NCI-H1105 (cell line): ENCODE measurements around the gene OR1K1.

ENCODE experiments used
- DNase-seq: peaks from one replicate; lab custom pipeline; 2025; lab: John Stamatoyannopoulos, UW

The OR1K1 gene, protein sequence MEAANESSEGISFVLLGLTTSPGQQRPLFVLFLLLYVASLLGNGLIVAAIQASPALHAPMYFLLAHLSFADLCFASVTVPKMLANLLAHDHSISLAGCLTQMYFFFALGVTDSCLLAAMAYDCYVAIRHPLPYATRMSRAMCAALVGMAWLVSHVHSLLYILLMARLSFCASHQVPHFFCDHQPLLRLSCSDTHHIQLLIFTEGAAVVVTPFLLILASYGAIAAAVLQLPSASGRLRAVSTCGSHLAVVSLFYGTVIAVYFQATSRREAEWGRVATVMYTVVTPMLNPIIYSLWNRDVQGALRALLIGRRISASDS

DNA sequence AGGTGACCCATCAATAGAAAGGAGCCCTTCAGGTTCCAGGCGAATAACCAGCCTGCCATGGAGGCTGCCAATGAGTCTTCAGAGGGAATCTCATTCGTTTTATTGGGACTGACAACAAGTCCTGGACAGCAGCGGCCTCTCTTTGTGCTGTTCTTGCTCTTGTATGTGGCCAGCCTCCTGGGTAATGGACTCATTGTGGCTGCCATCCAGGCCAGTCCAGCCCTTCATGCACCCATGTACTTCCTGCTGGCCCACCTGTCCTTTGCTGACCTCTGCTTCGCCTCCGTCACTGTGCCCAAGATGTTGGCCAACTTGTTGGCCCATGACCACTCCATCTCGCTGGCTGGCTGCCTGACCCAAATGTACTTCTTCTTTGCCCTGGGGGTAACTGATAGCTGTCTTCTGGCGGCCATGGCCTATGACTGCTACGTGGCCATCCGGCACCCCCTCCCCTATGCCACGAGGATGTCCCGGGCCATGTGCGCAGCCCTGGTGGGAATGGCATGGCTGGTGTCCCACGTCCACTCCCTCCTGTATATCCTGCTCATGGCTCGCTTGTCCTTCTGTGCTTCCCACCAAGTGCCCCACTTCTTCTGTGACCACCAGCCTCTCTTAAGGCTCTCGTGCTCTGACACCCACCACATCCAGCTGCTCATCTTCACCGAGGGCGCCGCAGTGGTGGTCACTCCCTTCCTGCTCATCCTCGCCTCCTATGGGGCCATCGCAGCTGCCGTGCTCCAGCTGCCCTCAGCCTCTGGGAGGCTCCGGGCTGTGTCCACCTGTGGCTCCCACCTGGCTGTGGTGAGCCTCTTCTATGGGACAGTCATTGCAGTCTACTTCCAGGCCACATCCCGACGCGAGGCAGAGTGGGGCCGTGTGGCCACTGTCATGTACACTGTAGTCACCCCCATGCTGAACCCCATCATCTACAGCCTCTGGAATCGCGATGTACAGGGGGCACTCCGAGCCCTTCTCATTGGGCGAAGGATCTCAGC lies at the start of gene OR1K1:
Gene OR1K1 (plus strand): TSS at position 58 of the 995 bp plus-strand sequence. CDS start 0 bp downstream, at position 58.
- no peak for DNase-seq

DNA sequence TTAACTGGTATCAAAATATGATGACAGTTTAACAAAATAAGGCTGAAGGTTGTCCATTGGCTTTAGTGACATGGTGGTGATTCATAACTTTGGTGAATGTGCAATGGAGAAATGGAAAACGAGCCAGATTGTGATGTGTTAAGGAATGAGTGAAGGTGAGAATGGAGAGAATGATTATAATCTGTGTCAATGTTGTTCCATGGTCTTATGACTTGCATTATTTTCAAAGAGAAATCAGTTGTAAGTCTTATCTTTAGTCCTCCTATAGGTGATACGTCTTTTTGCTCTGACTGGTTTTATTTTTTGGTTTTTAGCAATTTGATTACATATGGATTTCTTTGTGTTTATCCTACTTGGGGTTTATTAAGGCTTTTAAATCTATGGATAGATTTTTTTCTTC lies 45.1 kb upstream of the OR1K1 start:
- no peak for DNase-seq

DNA sequence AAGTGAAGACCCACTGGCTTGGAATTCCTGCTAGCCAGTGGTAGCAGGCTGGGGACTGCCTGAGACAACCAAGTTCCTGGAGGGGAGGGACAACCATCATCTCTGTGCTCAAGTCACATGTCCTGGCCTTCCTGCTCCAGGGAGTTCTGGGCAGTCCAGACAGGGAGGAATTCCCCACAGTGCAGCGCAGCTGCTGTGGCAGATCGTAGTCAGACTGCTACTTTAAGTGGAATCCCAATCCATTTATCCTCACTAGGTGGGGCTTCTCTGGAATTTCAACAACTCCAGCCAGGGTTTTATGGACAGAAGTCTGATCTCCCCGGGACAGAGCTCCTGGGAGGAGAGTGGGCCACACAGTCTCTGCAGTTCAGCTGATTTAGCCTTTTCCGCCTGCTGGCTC lies 32.1 kb upstream of the OR1K1 start:
- no peak for DNase-seq

DNA sequence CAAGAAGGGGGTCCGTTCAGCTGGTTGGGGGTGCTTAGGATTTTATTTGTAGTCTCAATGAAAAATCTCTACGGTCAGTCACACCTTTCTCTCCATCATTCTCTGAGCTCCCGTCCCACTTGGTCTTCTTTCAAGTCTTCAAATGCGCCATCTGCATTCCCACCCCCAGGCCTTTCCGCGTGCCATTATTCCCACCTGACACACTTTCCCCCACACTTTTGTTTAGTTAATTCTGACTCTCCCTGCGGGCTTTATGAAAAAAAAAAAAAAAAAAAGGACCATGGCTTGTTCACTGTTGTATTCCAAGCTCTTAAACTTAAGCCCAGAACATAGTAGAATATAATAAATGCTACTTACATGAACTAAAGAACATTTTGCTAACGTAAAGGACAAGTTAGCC lies 22.9 kb upstream of the OR1K1 start:
- no peak for DNase-seq

DNA sequence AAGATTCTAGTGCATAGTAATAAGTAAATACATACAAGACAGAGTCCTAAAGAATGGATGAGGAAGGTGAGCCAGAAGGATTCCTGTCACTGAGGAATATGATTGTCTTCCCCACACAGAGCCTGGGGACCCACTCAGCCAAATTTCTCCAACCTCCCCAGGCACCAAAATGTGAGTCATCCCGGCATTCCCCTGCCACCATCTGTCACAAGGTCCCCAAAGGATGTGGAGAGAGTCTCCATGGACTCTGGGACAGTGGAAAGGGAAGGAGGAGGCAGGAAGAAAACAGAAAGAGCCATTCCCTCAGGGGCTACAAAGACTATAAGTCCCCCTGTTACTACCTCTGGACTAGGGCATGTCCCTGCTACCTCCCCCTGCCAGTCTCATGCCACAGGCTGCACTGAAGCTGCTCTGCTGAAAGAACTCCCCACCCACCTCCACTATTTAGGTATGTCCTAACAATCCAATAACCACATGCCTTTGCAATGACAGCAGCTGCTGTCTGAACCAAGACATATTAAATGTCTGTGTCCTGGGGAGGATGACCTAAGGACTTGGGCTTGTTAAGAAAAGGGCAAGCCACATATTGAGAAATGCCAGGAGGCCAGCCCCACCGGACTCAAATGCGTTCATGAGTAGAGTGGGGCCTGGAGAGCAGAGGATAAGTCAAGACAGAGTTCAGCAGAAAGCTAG lies 21.8 kb upstream of the OR1K1 start:
- no peak for DNase-seq

DNA sequence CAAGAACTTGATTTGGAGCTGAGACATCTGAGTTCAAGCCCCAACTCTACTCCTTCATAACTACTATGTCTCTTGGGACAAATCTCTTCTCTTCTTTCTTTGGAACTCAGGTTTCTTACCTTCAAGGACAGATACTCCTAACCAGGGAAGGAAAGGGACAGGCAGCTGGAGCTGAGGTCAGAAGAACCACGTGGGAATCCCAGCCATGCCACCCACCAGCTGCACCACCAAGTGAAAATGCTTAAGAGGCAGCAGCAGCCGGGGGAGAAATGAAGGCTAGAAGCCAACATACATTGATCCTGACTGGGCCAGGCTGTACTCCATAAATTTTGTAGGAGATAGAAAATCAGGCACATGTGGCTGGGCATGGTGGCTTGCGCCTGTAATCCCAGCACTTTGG lies 20.7 kb upstream of the OR1K1 start:
- no peak for DNase-seq

DNA sequence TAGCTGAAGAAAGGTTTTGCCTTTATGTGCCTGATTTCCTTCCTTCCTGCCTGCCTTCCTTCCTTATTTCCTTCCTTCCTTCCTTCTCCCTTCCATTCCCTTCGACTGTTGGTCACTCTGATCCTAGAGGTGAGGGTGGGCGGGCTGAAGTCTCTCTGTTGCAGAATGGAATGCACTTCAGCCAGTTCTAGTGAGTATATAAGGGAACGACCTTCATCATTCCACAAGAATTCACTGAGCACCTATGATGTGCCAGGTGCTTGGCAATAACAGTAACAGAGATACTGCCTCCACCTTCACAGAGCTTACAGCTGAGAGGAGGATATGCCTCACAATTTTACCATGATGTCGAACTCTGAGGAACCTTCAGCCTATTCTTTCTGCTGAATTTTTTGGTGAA lies 19.9 kb upstream of the OR1K1 start:
- no peak for DNase-seq

DNA sequence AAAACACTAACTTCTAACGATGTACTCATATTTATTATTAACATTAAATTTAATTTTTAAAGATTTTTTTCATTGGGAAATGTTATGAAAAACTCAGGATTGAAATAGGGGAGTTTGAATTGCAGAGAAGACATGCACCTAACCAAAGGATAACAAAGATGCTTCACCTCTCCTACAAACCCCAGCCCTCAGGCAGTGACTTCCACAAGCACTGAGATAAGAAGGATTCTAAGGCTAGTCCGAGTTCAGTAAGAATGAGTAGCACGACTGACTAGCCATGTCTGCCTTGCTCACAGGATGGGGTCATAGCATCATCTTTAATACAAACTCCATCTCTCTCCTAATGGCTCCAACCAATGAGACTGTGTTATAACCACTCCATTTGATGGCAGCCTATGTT lies 18.3 kb upstream of the OR1K1 start:
- no peak for DNase-seq

DNA sequence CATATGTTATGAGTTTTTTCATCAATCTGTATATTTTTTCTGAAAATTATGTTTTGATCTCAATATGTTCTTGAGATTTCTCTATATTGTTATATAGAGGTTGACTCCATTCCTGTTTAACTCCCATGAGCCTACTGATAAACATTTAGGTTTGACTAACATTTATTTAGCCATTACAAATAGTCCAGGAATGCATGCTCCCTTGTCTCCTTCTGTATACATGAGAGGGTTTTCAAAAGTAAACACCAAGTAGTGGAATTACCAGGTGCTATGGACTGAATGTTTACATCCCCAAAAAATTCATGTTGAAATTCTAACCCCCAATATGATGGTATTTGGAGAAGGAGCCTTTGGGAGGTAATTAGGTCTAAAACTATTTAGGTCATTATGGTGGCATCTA lies 14.7 kb upstream of the OR1K1 start:
- no peak for DNase-seq

DNA sequence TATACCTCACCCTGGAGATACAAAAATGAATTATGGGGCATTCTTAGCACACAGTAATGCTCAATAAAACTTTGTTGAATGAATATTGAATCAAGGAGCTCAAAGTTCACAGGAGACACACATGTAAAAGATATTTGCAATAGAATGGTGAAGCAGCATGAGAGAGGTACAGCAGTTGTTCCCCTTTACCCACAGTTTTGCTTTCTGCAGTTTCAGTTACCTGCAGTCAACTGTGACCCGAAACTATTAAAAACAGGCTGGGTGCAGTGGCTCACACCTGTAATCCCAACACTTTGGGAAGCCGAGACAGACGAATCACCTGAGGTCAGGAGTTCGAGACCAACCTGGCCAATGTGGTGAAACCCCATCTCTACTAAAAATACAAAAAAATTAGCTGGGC lies 13.6 kb upstream of the OR1K1 start:
- no peak for DNase-seq

DNA sequence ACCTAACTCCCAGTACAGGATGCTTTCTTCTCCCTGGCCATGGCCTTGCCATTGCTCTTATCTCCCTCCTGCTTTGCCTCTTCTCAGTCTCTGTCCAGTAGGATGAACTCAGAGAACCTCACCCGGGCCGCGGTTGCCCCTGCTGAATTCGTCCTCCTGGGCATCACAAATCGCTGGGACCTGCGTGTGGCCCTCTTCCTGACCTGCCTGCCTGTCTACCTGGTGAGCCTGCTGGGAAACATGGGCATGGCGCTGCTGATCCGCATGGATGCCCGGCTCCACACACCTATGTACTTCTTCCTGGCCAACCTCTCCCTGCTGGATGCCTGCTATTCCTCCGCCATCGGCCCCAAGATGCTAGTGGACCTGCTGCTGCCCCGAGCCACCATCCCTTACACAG lies 11.1 kb upstream of the OR1K1 start, which contains the start of gene OR5C1:
Gene OR5C1 (plus strand): TSS at position 103 of the 400 bp plus-strand sequence. CDS start 0 bp downstream, at position 103.
- no peak for DNase-seq

DNA sequence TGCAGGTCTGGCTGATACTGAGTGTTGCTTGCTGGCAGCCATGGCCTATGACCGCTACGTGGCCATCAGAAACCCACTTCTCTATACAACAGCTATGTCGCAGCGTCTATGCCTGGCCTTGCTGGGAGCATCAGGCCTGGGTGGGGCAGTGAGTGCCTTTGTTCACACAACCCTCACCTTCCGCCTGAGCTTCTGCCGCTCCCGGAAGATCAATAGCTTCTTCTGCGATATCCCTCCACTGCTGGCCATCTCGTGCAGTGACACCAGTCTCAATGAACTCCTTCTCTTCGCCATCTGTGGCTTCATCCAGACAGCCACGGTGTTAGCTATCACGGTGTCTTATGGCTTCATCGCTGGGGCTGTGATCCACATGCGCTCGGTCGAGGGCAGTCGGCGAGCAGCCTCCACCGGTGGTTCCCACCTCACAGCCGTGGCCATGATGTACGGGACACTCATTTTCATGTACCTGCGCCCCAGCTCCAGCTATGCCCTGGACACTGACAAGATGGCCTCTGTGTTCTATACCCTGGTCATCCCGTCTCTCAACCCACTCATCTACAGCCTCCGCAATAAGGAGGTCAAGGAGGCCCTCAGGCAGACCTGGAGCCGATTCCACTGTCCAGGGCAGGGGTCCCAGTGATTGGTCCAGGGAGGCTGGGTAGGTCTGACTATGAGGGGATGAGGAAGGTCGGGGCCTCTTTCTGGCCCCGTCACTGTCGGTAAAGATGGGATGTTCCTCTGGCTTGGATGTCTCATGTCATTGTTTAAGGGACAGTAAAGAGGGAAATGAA lies 10.5 kb upstream of the OR1K1 start:
- no peak for DNase-seq

DNA sequence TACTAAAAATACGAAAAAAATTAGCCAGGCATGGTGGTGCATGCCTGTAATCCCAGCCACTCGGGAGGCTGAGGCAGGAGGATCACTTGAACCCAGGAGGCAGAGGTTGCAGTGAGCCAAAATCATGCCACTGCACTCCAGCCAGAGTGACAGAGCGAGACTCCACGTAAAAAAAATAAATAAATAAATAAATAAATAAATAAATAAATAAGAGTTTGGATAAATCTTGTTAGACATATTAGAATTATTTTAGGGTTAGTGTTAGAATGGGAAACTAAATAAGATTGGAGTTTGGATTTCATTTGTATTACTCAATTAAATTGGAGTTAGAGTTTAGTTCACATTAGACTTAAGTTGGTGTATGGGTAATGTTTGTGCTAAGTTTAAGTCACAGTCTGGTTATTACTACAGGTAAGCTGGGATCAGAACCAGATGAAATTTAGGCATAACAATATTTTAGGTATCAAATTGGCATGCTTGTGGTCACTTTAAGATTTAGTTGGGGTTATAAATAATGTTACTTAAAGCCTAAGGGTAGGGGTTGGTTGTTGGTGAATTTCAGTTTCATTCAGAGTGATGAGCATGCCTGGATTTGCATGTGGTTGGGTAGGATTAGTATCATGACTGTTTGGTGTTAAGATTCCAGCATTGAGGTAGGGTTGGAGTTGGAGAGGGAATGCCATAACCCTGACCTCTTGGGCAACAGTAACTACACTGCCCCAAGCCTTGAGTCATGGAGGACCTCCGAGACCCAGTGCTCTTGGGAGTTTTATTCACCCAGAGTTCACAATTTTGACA lies 7.9 kb upstream of the OR1K1 start:
- no peak for DNase-seq

DNA sequence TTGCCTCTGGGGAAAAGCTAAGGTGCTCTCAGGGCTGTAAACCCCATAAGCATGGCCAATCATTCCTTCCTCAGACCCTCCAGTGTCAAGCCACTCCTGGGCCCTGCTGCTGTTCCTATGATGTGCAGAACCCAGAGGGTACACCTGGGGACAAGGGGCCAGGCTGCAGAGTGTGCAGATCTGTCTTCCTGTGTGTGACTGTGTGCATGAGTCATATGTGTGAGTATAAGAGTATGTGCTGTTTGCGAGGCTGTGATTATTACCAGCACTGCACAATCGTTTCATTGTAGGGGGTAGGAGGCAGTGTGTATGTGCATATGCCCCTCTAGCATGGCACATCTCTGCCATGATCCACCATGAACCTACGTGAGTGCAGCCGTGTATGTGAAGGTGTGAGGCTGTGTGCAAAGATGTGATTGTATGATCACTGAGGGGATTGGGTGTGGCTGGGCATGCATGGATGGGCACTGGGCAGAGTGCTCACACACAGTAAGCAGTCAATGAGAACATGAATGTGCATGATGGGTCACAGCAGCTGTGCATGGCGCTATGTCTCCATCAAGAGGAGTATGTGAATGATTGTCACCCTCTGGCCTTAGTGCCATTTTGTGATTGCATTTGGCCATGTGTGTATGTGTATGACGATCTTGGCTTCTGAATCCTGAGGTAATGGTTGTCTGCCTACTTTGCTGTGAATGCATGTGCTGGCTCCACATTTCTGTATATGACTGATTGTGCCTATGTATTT lies 2.4 kb upstream of the OR1K1 start:
- no peak for DNase-seq

DNA sequence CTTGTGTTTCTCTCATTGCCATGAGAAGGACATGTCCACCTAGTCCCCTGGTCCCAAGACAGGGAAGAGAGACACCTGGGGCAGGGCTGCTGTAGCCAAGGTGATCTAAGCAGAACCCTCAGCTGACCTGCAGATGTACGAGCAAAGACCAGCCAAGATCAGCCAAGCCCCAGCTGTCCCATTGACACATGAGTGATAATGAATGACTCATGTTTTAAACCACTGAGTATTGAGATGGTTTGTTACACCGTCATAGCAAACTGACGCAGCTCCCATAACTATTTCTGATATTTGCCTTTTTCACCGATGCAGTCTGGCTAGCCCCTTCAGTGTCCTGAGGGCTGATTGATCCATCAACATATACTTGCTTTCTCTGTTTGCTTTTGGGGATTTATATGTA lies 6.7 kb downstream of the OR1K1 start:
- DNase-seq: no peak

DNA sequence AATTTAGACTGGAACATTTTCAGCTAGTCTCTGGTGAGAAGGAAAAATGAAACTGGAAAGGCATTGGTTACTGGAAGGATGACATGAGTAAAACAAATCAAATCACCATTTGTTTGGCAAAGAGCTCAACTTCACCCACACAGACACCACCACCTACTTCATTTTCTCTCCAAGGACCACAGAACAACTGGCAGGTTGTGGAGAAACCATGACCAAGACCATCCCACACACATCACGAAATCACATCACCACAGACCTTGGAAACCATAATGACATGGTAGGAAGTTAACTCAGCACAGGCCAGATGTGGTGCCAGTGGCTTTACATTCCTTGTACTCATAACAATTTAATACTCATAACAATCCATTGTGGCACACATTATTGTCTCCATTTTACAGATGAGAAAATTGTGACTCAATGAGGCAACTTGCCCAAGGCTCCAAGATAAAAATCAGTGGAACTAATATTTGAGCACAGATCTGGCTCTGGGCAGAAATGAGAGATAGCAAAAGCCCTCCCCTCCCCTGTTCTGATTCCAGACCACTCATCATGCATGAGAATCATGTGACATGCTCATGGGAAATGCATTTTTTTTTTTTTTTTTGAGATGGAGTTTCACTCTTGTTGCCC lies 7.5 kb downstream of the OR1K1 start:
- DNase-seq: no peak

DNA sequence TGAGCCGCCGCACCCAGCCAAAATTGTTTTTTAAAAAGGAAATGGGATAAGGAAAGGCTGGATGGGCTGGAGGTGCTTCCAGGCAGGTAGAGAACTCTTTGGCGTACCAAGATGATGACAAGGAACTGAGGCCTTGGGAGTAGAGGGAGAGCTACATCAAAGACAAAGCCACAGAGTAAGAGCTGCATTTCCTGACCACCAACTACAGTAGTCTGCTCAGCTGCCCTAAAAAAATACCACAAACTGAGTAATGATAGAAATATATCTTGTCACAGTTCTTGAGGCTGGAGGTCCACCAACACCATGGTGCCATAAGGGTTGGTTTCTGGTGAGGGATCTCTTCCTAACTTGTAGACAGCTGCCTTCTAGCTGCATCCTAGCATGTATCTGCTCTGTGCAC lies 8.2 kb downstream of the OR1K1 start:
- no peak for DNase-seq

DNA sequence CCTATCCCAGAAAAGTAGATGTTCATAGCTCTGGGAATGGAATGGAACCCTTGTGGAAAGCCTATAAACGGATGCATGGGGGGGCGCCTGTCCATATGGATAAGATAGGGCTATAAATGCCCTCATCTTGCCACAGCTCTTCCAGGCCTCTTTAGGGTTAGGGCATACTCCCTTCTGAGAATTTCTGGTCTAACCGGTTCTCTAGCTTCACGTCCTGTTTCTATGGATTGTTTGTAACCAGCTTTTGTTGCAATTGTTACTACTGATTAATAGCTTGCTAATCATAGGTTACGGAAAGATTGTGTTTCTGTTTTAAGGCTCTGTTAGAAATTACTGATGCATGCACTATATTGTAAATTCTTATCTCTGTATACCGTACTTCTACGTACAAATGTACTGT lies 9.3 kb downstream of the OR1K1 start:
- DNase-seq: peak; percentile 42

DNA sequence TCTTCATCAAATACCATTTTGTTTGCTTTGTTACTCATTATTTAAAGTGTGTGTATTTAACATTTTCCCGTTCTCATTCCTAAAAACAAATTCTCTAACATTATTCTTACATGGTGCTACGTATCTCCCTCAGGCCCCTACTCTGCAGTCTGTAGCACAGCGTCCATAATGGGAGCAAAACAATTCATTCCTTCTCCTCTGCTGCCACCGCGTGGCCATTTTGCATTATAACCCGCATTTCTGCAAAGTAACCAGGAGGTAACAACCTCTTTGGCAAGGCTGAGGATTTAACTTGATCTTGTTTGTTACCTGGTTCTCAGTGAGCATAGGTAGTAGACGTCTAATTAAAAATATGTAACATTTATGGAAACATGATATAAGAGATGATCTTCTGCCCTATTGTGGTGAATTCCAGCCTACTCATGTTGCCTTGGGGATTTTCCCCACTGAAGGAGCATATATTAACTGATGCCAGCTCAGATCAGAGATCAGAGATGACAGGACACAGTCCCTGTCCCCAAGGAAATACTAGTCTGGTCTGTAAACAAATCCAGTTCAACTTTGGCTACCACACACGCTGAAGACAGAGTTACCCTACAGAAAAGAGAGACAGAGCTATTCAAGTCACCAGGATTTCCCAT lies 10.5 kb downstream of the OR1K1 start:
- peak; percentile 71 for DNase-seq
